Keratinocyte (primary cell): ENCODE results near the gene DIPK1A. TPM values are rescaled to one million over a fixed set of nuclear protein-coding genes. Genes with fewer than 3 reads are reported as not detected.

Source experiments
- DNase-seq: peaks from one replicate; pipeline ENCODE4 v3.0.0-alpha.2; 2011; ENCODE audit warnings: low read depth, missing footprints, low spot score
- FAIRE-seq: peaks from 2 replicates; lab custom pipeline; 2011; peaks lifted over from hg19 to GRCh38; lab: Jason Lieb, UNC
- H2AFZ ChIP-seq: 2 replicates; pipeline ENCODE4 v1.6.0; 2012; ENCODE audit warnings: low read length, control low read depth, inconsistent platforms; ENCODE audit not compliant: control insufficient read depth
- H3K27ac ChIP-seq: 2 replicates; pipeline ENCODE4 v1.5.1; 2011; ENCODE audit warnings: low read length; ENCODE audit not compliant: control insufficient read depth, insufficient read depth
- H3K27me3 ChIP-seq: 3 replicates; pipeline ENCODE4 v1.6.0; 2011; ENCODE audit warnings: low read length; ENCODE audit not compliant: control insufficient read depth, insufficient read depth; ENCODE audit errors: extremely low read depth
- H3K36me3 ChIP-seq, 2 experiments: 2 replicates in 1 of 2; 3 replicates in 1 of 2; pipeline ENCODE4 v1.5.1; 2011; ENCODE audit warnings: low read length in 2 of 2, mild to moderate bottlenecking in 1 of 2; ENCODE audit not compliant: control insufficient read depth in 2 of 2, insufficient read depth in 2 of 2; ENCODE audit errors: extremely low read depth in 1 of 2
- H3K4me1 ChIP-seq: 3 replicates; pipeline ENCODE4 v1.5.1; 2011; ENCODE audit warnings: low read length; ENCODE audit not compliant: control insufficient read depth, insufficient read depth; ENCODE audit errors: extremely low read depth
- H3K4me2 ChIP-seq: 3 replicates; pipeline ENCODE4 v1.6.0; 2011; ENCODE audit warnings: low read depth, low read length; ENCODE audit not compliant: control insufficient read depth, insufficient read depth; ENCODE audit errors: extremely low read depth
- H3K4me3 ChIP-seq, 3 experiments: fragments of 200-600 bp in 1 of 3; sonication (generic) in 1 of 3; 2 replicates in 2 of 3; 3 replicates in 1 of 3; pipeline ENCODE4 v1.5.1; 2011 to 2016; ENCODE audit warnings: low read length in 3 of 3, mild to moderate bottlenecking in 3 of 3, control low read depth in 2 of 3, inconsistent platforms in 1 of 3, low read depth in 1 of 3, mixed read lengths in 1 of 3, mixed run types in 1 of 3, moderate library complexity in 1 of 3; ENCODE audit not compliant: control insufficient read depth in 2 of 3, insufficient read depth in 2 of 3; ENCODE audit errors: extremely low read depth in 1 of 3
- H3K79me2 ChIP-seq: 2 replicates; pipeline ENCODE4 v1.6.0; 2012; ENCODE audit warnings: low read length; ENCODE audit not compliant: control insufficient read depth, insufficient read depth
- H3K9ac ChIP-seq: 3 replicates; pipeline ENCODE4 v1.6.0; 2011; ENCODE audit warnings: low read length; ENCODE audit not compliant: control insufficient read depth, insufficient read depth; ENCODE audit errors: extremely low read depth
- H3K9me1 ChIP-seq: 3 replicates; pipeline ENCODE4 v1.6.0; 2011; ENCODE audit warnings: low read length; ENCODE audit not compliant: control insufficient read depth, insufficient read depth; ENCODE audit errors: extremely low read depth
- H3K9me3 ChIP-seq: 2 replicates; pipeline ENCODE4 v1.5.1; 2012; ENCODE audit warnings: low read depth, low read length; ENCODE audit not compliant: control insufficient read depth
- H4K20me1 ChIP-seq: 3 replicates; pipeline ENCODE4 v1.6.0; 2011; ENCODE audit warnings: low read length; ENCODE audit not compliant: control insufficient read depth, insufficient read depth; ENCODE audit errors: extremely low read depth
- EZH2 ChIP-seq: IDR thresholded peaks from one replicate; pipeline ENCODE4 v1.6.1; 2012; ENCODE audit warnings: inconsistent platforms, mild to moderate bottlenecking, low read length, moderate library complexity
- dilution Hi-C: fragments of 300-500 bp; cut with MboI; formaldehyde crosslinking; loops from one replicate; pipeline ENCODE4 v1.7.0; 2020; ENCODE audit warnings: low sequenced_read_pairs; ENCODE audit not compliant: extremely low pct_ligation_motif_present
- polyA plus RNA-seq, 5 experiments: library from polyadenylated mRNA; depleted of rRNA in 3 of 5; stranded (reverse) in 3 of 5; stranded (forward) in 1 of 5; unstranded in 1 of 5; fragments of >200 nt; gene quantifications; 1 replicate in 1 of 5; 2 replicates in 3 of 5; 3 replicates in 1 of 5; pipeline versions ENCODE4 v1.2.1 to v1.2.3, GENCODE V29; 2011 to 2012; ENCODE audit warnings: missing spikeins in 2 of 5, low read depth in 1 of 5, low replicate concordance in 1 of 5
- TF ChIP-seq, protein P1 (sequence below), 3 experiments: IDR thresholded peaks in 1 of 3; conservative IDR thresholded peaks in 1 of 3; optimal IDR thresholded peaks in 1 of 3; 2 replicates in 2 of 3; 3 replicates in 1 of 3; pipeline versions ENCODE3 to v1.5.1; 2011; ENCODE audit warnings: low read length in 3 of 3, mild to moderate bottlenecking in 3 of 3, moderate library complexity in 2 of 3, control low read depth in 1 of 3, inconsistent platforms in 1 of 3; ENCODE audit not compliant: insufficient read depth in 2 of 3; ENCODE audit errors: extremely low read depth in 1 of 3

DIPK1A gene
- polyA plus RNA-seq, 1 donor (not counting 4 experiments of a cell fraction or from before 2014, with no cell fraction given) = 22.0 TPM

GRCh38 chr1:92797297-92797696, 164.0 kb downstream of the DIPK1A start:
- H3K79me2 ChIP-seq = no peaks in the 10 kb centered on the region
- H3K27me3 ChIP-seq = no peaks in the 10 kb centered on the region
- no peaks in the 10 kb centered on the region for H3K36me3 ChIP-seq
- H3K4me1 ChIP-seq = peaks cover 3% of the 10 kb centered on the region
- H3K4me2 ChIP-seq = no peak overlapping the region
- H2AFZ ChIP-seq = no peak overlapping the region
- H3K4me3 ChIP-seq = no peak overlapping the region
- FAIRE-seq (no peak), DNase-seq (no peak)
- H4K20me1 ChIP-seq = no peaks in the 10 kb centered on the region
- no peaks in the 10 kb centered on the region for H3K9me1 ChIP-seq
- H3K27ac ChIP-seq = no peak overlapping the region
- H3K9ac ChIP-seq = no peak overlapping the region
- TF ChIP-seq, protein P1, sequence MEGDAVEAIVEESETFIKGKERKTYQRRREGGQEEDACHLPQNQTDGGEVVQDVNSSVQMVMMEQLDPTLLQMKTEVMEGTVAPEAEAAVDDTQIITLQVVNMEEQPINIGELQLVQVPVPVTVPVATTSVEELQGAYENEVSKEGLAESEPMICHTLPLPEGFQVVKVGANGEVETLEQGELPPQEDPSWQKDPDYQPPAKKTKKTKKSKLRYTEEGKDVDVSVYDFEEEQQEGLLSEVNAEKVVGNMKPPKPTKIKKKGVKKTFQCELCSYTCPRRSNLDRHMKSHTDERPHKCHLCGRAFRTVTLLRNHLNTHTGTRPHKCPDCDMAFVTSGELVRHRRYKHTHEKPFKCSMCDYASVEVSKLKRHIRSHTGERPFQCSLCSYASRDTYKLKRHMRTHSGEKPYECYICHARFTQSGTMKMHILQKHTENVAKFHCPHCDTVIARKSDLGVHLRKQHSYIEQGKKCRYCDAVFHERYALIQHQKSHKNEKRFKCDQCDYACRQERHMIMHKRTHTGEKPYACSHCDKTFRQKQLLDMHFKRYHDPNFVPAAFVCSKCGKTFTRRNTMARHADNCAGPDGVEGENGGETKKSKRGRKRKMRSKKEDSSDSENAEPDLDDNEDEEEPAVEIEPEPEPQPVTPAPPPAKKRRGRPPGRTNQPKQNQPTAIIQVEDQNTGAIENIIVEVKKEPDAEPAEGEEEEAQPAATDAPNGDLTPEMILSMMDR (optimal IDR thresholded peaks at IDR 0.05 in 1 of 3, IDR thresholded peaks at IDR 0.05 in 1 of 3, conservative IDR thresholded peaks at IDR 0.05 in 1 of 3; ENCODE audit: extremely low read depth in 1 of 3, insufficient read depth in 2 of 3, low read length in 3 of 3) = no peak
- no peak for TF ChIP-seq EZH2
- H3K9me3 ChIP-seq = no peaks in the 10 kb centered on the region
- dilution Hi-C loops = no loop called here

DNA sequence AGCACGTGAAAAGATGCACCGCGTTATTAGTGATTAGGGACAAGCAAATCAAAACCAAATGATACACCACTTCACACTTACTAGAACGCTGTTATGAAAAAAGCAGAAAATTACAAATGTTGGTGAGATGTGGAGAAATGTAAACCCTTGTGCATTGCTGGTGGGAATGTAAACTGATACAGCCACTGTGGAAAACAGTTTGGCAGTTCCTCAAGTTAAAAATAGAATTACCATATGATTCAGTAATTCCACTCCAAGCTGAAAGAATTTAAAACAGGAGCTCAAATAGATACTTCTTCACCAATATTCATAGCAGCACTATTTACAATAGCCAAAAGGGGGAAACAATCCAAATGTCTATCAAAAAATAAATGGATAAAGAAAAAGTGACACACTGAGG, 166.1 kb downstream of the DIPK1A start:
- no peak overlapping the region for H3K4me2 ChIP-seq
- no peak for DNase-seq
- H4K20me1 ChIP-seq = no peaks in the 10 kb centered on the region
- H3K36me3 ChIP-seq = no peaks in the 10 kb centered on the region
- no peak overlapping the region for H2AFZ ChIP-seq
- H3K9me1 ChIP-seq = no peaks in the 10 kb centered on the region
- H3K4me1 ChIP-seq = peaks cover 7% of the 10 kb centered on the region
- H3K27ac ChIP-seq = no peak overlapping the region
- H3K9me3 ChIP-seq = no peaks in the 10 kb centered on the region
- no peak for FAIRE-seq
- no peak overlapping the region for H3K9ac ChIP-seq
- H3K27me3 ChIP-seq = no peaks in the 10 kb centered on the region
- no peak overlapping the region for H3K4me3 ChIP-seq
- dilution Hi-C loops = no loop called here
- H3K79me2 ChIP-seq = no peaks in the 10 kb centered on the region
- no peak for TF ChIP-seq EZH2
- TF ChIP-seq, protein P1 (optimal IDR thresholded peaks at IDR 0.05 in 1 of 3, IDR thresholded peaks at IDR 0.05 in 1 of 3, conservative IDR thresholded peaks at IDR 0.05 in 1 of 3; ENCODE audit: extremely low read depth in 1 of 3, insufficient read depth in 2 of 3, low read length in 3 of 3) = no peak
